Right lobe of liver (tissue), 6 donors: Measurements from ENCODE around the gene RPTOR. TPM values are rescaled to one million over a fixed set of nuclear protein-coding genes. Genes with fewer than 3 reads are reported as not detected.

Experiments used
- ATAC-seq, 4 donors: fragments of 200-7000 bp; cut with Tn5 transposase; one replicate each; pipeline ENCODE4 v1.9.1; 2020; ENCODE audit warnings: mild to moderate bottlenecking in 4 of 4, moderate library complexity in 4 of 4
- DNase-seq, 3 donors: peaks; one replicate each; pipeline ENCODE4 v3.0.0-alpha.2; 2020
- H3K27ac ChIP-seq, 3 donors: fragments of 200-600 bp; one replicate each; pipeline ENCODE4 v1.8.0; 2022
- H3K27me3 ChIP-seq, 2 donors: fragments of 200-600 bp; one replicate each; pipeline ENCODE4 v1.8.0; 2022
- H3K36me3 ChIP-seq, 4 donors: fragments of 200-600 bp; sonication (generic) in 1 of 4; one replicate each; pipeline versions ENCODE4 v1.5.1 to v1.8.0; 2017 to 2022; ENCODE audit warnings: control low read depth in 1 of 4
- H3K4me1 ChIP-seq, 4 donors: fragments of 200-600 bp; sonication (generic) in 1 of 4; one replicate each; pipeline versions ENCODE4 v1.5.1 to v1.8.0; 2017 to 2022; ENCODE audit warnings: control low read depth in 1 of 4
- H3K4me3 ChIP-seq, 3 donors: fragments of 200-600 bp; one replicate each; pipeline ENCODE4 v1.8.0; 2022
- H3K9me3 ChIP-seq, 4 donors: fragments of 200-600 bp; sonication (generic) in 1 of 4; one replicate each; pipeline versions ENCODE4 v1.5.1 to v1.8.0; 2017 to 2022; ENCODE audit warnings: control low read depth in 1 of 4
- CTCF ChIP-seq, 4 donors: fragments of 200-600 bp in 3 of 4; fragments of 450-650 bp in 1 of 4; IDR thresholded peaks; one replicate each; pipeline versions ENCODE4 v1.5.1 to v1.8.0; 2016 to 2022; ENCODE audit warnings: antibody characterized with exemption in 4 of 4, mild to moderate bottlenecking in 2 of 4
- POLR2A ChIP-seq: fragments of 450-650 bp; IDR thresholded peaks from one replicate; pipeline ENCODE4 v1.6.1; 2017; ENCODE audit warnings: antibody characterized with exemption, mild to moderate bottlenecking
- WGBS: methylation state at CpG from one replicate; pipeline ENCODE4 v1.1.6; 2018; ENCODE audit warnings: low coverage, low lambda C conversion rate; ENCODE audit not compliant: insufficient coverage; ENCODE audit errors: missing lambda C conversion rate; 5-methylcytosine and 5-hydroxymethylcytosine counted together
- intact Hi-C, 2 donors: fragments of 100-400 bp; cut with DNase I; formaldehyde crosslinking; loops; one replicate each; pipeline versions ENCODE4 v1.11.2 to v1.14.1; 2022
- total RNA-seq, 6 experiments: library from RNA; depleted of rRNA in 2 of 6; stranded (reverse); fragments of >200 nt in 2 of 6; fragmentation: NEBNext Ultra II Directional in 3 of 6; extraction: Animal tissue kit (Norgen Biotek cat#: 25700) in 3 of 6; gene quantifications; one replicate each; pipeline versions ENCODE4 v1.1.0 to v1.2.4, GENCODE V29; 2016 to 2023
- donor health status: DM: no; HTN: yes; CAD: no.
- donor health status: DM: no; HTN: no; CAD: no.
- donor health status: DM: no; HTN: no; CAD: no.
- donor health status: DM: no; HTN: yes; CAD: no.
- donor health status: DM: no; HTN: yes; CAD: no.

RPTOR gene
- total RNA-seq, 6 experiments from 2014 or later: 13.1 to 24.0 (median 15.5) TPM

- DNase-seq (peak in 1 of 3 donors; percentile 42), ATAC-seq (no peak)
- no peak for TF ChIP-seq POLR2A
- no peak for TF ChIP-seq CTCF (IDR thresholded peaks at IDR 0.05)
- Histone ChIP-seq H3K36me3 (no peaks in the 10 kb centered on the region), H3K4me3 (no peak overlapping the region), H3K4me1 (no peaks in the 10 kb centered on the region), H3K9me3 (no peaks in the 10 kb centered on the region), H3K27ac (no peak overlapping the region), H3K27me3 (no peaks in the 10 kb centered on the region)
- 96% methylated on average over 21 of the region's 27 CpGs for WGBS
- intact Hi-C loops: no loop called here
Observed at GRCh38 chr17:80939151-80940145, 394.8 kb downstream of the RPTOR start.

GRCh38 chr17:80940171-80941123 is 395.8 kb downstream of the RPTOR start:
- TF ChIP-seq CTCF (IDR thresholded peaks at IDR 0.05): no peak
- no peak for TF ChIP-seq POLR2A
- Histone ChIP-seq H3K36me3 (no peaks in the 10 kb centered on the region), H3K4me1 (no peaks in the 10 kb centered on the region), H3K9me3 (no peaks in the 10 kb centered on the region), H3K27me3 (no peaks in the 10 kb centered on the region), H3K27ac (no peak overlapping the region), H3K4me3 (no peak overlapping the region)
- DNase-seq: peak in 1 of 3 donors; percentile 46
- WGBS: 92% methylated on average over 14 of the region's 38 CpGs
- intact Hi-C loops: no loop called here
- no peak for ATAC-seq

GRCh38 chr17:80941171-80941570 is 396.5 kb downstream of the RPTOR start:
- TF ChIP-seq POLR2A (no peak), CTCF (IDR thresholded peaks at IDR 0.05) (no peak)
- ATAC-seq (no peak), DNase-seq (peak in 1 of 3 donors; percentile 50)
- H3K4me1 ChIP-seq: no peaks in the 10 kb centered on the region
- H3K36me3 ChIP-seq: no peaks in the 10 kb centered on the region
- no peak overlapping the region for H3K4me3 ChIP-seq
- no peak overlapping the region for H3K27ac ChIP-seq
- intact Hi-C loops: no loop called here
- WGBS: 100% methylated on average over 1 of the region's 12 CpGs
- no peaks in the 10 kb centered on the region for H3K9me3 ChIP-seq
- H3K27me3 ChIP-seq: no peaks in the 10 kb centered on the region

GRCh38 chr17:80941743-80942422 is 397.2 kb downstream of the RPTOR start:
- intact Hi-C loops: no loop called here
- 84% methylated on average over 20 of the region's 33 CpGs for WGBS
- Histone ChIP-seq H3K4me1 (no peaks in the 10 kb centered on the region), H3K36me3 (peaks cover 0 to 1% (median 0%) of the 10 kb centered on the region in 4 donors), H3K27me3 (no peaks in the 10 kb centered on the region), H3K9me3 (no peaks in the 10 kb centered on the region), H3K27ac (no peak overlapping the region), H3K4me3 (no peak overlapping the region)
- TF ChIP-seq CTCF (IDR thresholded peaks at IDR 0.05): no peak
- peak in 1 of 3 donors; percentile 19 for DNase-seq
- ATAC-seq: peak in 1 of 4 donors; percentile 28
